IgD-negative memory B cell (primary cell): Measurements from ENCODE around the gene SSR4. TPM values are rescaled to one million over a fixed set of nuclear protein-coding genes. Genes with fewer than 3 reads are reported as not detected.

Experiments
- H3K27ac Mint-ChIP-seq, 3 donors: one replicate each; pipeline ENCODE4 v1.8.0; 2020 to 2022; ENCODE audit warnings: mild to moderate bottlenecking in 3 of 3, mixed read lengths in 3 of 3, moderate library complexity in 1 of 3
- H3K27me3 Mint-ChIP-seq: one replicate; pipeline ENCODE4 v1.8.0; 2021; ENCODE audit warnings: mixed read lengths
- H3K36me3 Mint-ChIP-seq: one replicate; pipeline ENCODE4 v1.8.0; 2020; ENCODE audit warnings: mild to moderate bottlenecking, mixed read lengths
- H3K4me1 Mint-ChIP-seq, 3 donors: one replicate each; pipeline ENCODE4 v1.8.0; 2020 to 2022; ENCODE audit warnings: mixed read lengths in 3 of 3, mild to moderate bottlenecking in 1 of 3
- H3K4me3 Mint-ChIP-seq, 4 donors: one replicate each; pipeline ENCODE4 v1.8.0; 2020 to 2022; ENCODE audit warnings: mild to moderate bottlenecking in 4 of 4, mixed read lengths in 4 of 4, moderate library complexity in 3 of 4
- H3K9me3 Mint-ChIP-seq, 3 donors: one replicate each; pipeline ENCODE4 v1.8.0; 2020 to 2021; ENCODE audit warnings: mixed read lengths in 3 of 3, mild to moderate bottlenecking in 1 of 3
- polyA plus RNA-seq: library from polyadenylated mRNA; unstranded; fragments of 300-500 nt; fragmentation: Illumina TruSeq; gene quantifications from one replicate; pipeline ENCODE4 v1.2.3, GENCODE V29; 2021

SSR4 gene
- polyA plus RNA-seq, 1 donor from 2014 or later: 395 TPM

DNA sequence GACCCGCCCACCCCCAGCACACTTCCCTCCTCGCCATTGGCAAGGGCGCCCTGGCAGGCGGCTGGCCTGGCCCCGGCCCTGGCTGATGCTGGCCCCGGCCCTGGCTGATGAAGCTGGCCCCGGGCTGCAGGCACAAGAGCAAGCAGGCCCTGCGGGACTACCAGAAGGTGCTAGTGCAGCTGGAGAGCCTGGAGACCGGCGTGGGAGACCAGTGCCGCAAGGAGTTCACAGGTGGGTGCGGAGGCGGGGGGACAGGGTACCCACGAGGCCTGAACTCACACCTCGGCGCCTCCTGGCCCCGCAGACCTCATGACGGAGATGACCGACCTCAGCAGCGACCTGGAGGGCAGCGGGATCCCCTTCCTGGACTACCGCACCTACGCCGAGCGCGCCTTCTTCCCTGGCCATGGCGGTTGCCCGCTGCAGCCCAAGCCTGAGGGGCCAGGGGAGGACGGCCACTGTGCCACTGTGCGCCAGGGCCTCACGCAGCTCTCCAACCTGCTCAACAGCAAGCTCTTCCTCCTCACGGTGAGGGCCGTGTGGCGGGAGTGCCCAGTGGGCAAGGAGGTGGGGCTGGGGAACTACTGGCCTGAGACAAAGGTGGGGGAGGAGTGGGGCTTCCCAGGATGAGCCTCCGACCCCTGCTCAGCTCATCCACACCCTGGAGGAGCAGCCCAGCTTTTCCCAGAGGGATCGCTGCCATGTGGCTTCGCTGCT lies 19.7 kb upstream of the SSR4 start:
- H3K36me3 Mint-ChIP-seq: no peaks in the 10 kb centered on the region

GRCh38 chrX:153775293-153776119 lies 19.0 kb upstream of the SSR4 start:
- Mint-ChIP-seq H3K27me3 (peaks cover 8% of the 10 kb centered on the region), H3K9me3 (no peaks in the 10 kb centered on the region), H3K4me1 (peaks cover 0 to 2% (median 0%) of the 10 kb centered on the region in 3 donors), H3K4me3 (no peak overlapping the region), H3K36me3 (no peaks in the 10 kb centered on the region), H3K27ac (no peak overlapping the region)

More for the DNA sequence above, 19.7 kb upstream of the SSR4 start:
- no peak overlapping the region for H3K27ac Mint-ChIP-seq
- H3K9me3 Mint-ChIP-seq: no peaks in the 10 kb centered on the region
- peaks cover 2% of the 10 kb centered on the region for H3K27me3 Mint-ChIP-seq
- peaks cover 0 to 2% (median 0%) of the 10 kb centered on the region in 3 donors for H3K4me1 Mint-ChIP-seq
- H3K4me3 Mint-ChIP-seq: no peak overlapping the region

DNA sequence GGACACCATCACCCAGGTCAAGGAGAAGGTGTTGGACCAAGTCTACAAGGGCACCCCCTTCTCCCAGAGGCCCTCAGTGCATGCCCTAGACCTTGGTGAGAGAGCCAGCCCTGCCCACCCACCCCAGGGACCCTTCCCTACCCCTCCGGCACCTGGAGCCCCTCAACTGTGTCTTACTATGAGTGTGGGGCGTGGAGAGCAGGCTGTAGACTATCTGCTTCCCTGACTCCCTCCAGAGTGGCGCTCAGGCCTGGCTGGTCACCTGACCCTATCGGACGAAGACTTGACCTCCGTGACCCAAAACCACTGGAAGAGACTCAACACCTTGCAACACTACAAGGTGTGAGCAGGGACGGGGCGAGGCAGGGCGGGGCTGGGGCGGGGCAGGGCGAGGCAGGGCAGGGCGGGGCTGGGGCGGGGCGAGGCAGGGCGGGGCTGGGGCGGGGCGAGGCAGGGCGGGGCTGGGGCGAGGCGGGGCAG lies 18.3 kb upstream of the SSR4 start:
- Mint-ChIP-seq H3K9me3 (no peaks in the 10 kb centered on the region), H3K4me1 (peaks cover 0 to 2% (median 0%) of the 10 kb centered on the region in 3 donors), H3K27ac (no peak overlapping the region), H3K27me3 (peaks cover 8% of the 10 kb centered on the region), H3K36me3 (no peaks in the 10 kb centered on the region), H3K4me3 (no peak overlapping the region)

- Mint-ChIP-seq H3K27me3 (peaks cover 8% of the 10 kb centered on the region), H3K4me3 (no peak overlapping the region), H3K27ac (no peak overlapping the region), H3K9me3 (no peaks in the 10 kb centered on the region), H3K4me1 (peaks cover 0 to 2% (median 0%) of the 10 kb centered on the region in 3 donors), H3K36me3 (no peaks in the 10 kb centered on the region)
Observed at GRCh38 chrX:153776611-153777045, 17.8 kb upstream of the SSR4 start.

DNA sequence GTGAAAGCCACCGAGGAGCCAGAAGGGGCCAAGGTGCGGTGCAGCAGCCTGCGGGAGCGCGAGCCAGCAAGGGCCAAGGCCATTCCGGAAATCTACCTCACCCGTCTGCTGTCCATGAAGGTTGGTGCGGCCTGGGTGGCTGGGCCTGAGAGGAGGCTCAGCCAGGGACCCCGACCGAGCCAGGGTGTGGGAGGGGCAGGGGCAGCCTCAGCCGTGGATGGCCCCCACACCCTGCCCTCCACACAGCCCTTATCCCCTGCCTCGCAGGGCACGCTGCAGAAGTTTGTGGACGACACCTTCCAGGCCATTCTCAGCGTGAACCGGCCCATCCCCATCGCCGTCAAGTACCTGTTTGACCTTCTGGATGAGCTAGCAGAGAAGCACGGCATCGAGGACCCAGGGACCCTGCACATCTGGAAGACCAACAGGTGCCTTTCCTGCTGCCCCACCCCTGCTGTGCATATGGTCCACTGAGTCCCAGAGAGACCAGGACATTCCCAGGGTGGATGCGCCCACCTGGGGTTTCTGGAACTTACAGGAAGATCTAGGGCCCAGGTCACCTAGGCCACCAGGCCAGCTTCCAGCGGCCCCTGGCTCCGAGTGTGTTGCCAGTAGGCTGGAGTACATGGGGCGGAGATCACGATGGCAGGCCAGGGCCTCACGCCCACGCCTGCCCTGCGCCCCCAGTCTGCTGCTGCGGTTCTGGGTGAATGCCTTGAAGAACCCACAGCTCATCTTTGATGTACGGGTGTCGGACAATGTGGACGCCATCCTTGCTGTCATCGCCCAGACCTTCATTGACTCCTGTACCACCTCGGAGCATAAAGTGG lies 17.0 kb upstream of the SSR4 start:
- peaks cover 8% of the 10 kb centered on the region for H3K27me3 Mint-ChIP-seq
- no peaks in the 10 kb centered on the region for H3K9me3 Mint-ChIP-seq
- H3K36me3 Mint-ChIP-seq: no peaks in the 10 kb centered on the region
- H3K4me1 Mint-ChIP-seq: peaks cover 0 to 2% (median 0%) of the 10 kb centered on the region in 3 donors
- no peak overlapping the region for H3K4me3 Mint-ChIP-seq
- no peak overlapping the region for H3K27ac Mint-ChIP-seq

GRCh38 chrX:153778181-153778580 lies 16.3 kb upstream of the SSR4 start:
- no peak overlapping the region for H3K27ac Mint-ChIP-seq
- H3K36me3 Mint-ChIP-seq: no peaks in the 10 kb centered on the region
- no peaks in the 10 kb centered on the region for H3K9me3 Mint-ChIP-seq
- H3K4me3 Mint-ChIP-seq: no peak overlapping the region
- peaks cover 8% of the 10 kb centered on the region for H3K27me3 Mint-ChIP-seq
- peaks cover 0 to 2% (median 0%) of the 10 kb centered on the region in 3 donors for H3K4me1 Mint-ChIP-seq

DNA sequence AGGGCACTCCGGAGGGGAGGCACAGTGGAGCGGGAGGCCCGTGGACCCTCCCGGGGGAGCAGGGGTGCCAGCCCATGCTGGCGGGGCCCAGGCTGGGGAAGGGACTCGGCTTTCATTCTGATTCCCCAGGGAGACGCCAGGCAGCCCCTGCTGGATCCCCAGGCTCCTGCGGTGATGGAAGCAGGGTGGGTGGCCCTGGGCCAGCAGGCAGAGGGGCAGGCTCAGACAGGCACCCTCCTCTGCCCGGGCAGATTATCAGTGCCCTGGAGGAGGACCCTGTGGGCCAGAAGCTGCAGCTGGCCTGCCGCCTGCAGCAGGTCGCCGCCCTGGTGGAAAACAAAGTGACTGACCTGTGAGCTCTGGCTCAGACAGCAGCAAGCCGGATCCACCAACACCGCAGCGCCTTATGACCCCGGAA lies 15.8 kb upstream of the SSR4 start:
- peaks cover 0 to 2% (median 0%) of the 10 kb centered on the region in 3 donors for H3K4me1 Mint-ChIP-seq
- H3K36me3 Mint-ChIP-seq: no peaks in the 10 kb centered on the region
- H3K27ac Mint-ChIP-seq: no peak overlapping the region
- peaks cover 8% of the 10 kb centered on the region for H3K27me3 Mint-ChIP-seq
- no peak overlapping the region for H3K4me3 Mint-ChIP-seq
- H3K9me3 Mint-ChIP-seq: no peaks in the 10 kb centered on the region

GRCh38 chrX:153779891-153780677 lies 14.4 kb upstream of the SSR4 start:
- no peaks in the 10 kb centered on the region for H3K9me3 Mint-ChIP-seq
- H3K4me1 Mint-ChIP-seq: peaks cover 0 to 2% (median 0%) of the 10 kb centered on the region in 3 donors
- peak overlapping the region in 2 of 4 donors; percentile 71 to 82 for H3K4me3 Mint-ChIP-seq
- peak overlapping the region in 1 of 3 donors; percentile 13 for H3K27ac Mint-ChIP-seq
- peaks cover 8% of the 10 kb centered on the region for H3K27me3 Mint-ChIP-seq
- H3K36me3 Mint-ChIP-seq: peaks cover 2% of the 10 kb centered on the region

- peak within 1 kb of the TSS in 2 of 4 donors; percentile 71 to 82 for H3K4me3 Mint-ChIP-seq
- peaks cover 0 to 2% (median 0%) of the 10 kb centered on the region in 3 donors for H3K4me1 Mint-ChIP-seq
- peak within 1 kb of the TSS in 1 of 3 donors; percentile 13 for H3K27ac Mint-ChIP-seq
- H3K9me3 Mint-ChIP-seq: no peaks in the 10 kb centered on the region
- peaks cover 2% of the 10 kb centered on the region for H3K36me3 Mint-ChIP-seq
- peaks cover 8% of the 10 kb centered on the region for H3K27me3 Mint-ChIP-seq
Observed at GRCh38 chrX:153780678-153781427, 13.6 kb upstream of the SSR4 start, which contains the start of gene SRPK3. Gene SRPK3 (plus strand): TSS chrX:153781041. CDS start chrX:153781087, 46 bp downstream.

DNA sequence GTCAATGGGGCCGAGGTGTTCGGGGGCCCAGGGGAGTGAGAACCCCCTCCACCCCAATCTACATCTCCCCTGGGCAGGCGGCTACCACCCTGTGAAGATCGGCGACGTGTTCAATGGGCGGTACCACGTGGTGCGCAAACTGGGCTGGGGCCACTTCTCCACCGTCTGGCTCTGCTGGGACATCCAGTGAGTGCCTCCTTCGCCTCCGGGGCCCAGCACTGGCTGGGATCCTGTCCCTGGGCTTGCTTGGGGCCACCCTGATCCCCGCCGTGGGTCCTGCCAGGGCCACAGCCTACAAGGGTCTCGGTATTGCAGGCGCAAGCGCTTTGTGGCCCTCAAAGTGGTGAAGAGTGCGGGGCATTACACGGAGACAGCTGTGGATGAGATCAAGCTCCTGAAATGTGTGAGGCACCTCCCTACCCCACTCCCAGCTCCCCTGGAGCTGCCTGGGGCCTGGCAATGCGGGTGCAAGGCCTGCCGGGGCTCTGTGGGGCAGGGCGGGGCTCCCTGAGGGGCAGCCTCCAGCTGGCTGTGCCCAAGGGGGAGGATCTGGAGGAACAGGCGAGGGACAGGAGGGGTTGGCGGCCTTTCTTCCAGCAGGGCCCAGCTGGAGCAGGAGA lies 12.9 kb upstream of the SSR4 start:
- Mint-ChIP-seq H3K27ac (no peak overlapping the region), H3K4me3 (no peak overlapping the region), H3K9me3 (no peaks in the 10 kb centered on the region), H3K27me3 (peaks cover 8% of the 10 kb centered on the region), H3K4me1 (no peaks in the 10 kb centered on the region), H3K36me3 (peaks cover 2% of the 10 kb centered on the region)

DNA sequence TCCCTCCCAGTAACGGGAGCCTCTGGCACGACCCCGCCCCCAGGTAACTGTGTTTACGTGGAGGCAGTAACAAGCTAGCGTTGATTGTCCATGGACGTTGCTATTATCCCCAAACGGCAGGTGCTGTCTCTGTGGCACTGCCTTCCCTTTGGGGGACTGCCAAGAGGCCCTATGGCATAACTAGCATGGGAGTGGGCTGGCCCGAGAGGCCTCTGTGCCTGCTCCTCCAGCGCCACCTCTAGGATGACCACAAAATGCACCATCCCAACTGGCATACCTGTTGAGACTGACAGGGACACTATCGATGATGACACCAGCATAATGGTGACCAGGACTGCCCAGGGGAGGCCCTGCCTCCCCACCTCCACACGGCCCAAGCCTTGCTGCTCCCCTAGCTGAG lies 12.2 kb upstream of the SSR4 start:
- H3K27ac Mint-ChIP-seq: no peak overlapping the region
- peaks cover 2% of the 10 kb centered on the region for H3K36me3 Mint-ChIP-seq
- H3K4me3 Mint-ChIP-seq: no peak overlapping the region
- H3K9me3 Mint-ChIP-seq: no peaks in the 10 kb centered on the region
- H3K4me1 Mint-ChIP-seq: no peaks in the 10 kb centered on the region
- peaks cover 8% of the 10 kb centered on the region for H3K27me3 Mint-ChIP-seq

DNA sequence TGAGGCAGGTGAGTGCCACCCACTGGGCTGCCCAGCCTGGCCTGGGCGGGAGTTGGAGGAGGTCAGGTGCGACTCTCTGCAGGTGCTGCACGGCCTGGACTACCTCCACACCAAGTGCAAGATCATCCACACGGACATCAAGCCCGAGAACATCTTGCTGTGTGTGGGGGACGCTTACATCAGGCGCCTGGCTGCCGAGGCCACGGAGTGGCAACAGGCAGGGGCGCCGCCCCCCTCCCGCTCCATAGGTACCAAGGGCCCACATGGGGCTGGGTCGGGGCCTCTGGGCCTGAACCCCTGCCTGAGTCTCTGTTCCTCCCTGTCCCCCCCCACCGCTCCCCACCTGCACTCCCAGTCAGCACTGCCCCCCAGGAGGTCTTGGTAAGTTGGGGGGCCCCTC lies 11.6 kb upstream of the SSR4 start:
- peaks cover 2% of the 10 kb centered on the region for H3K36me3 Mint-ChIP-seq
- peaks cover 8% of the 10 kb centered on the region for H3K27me3 Mint-ChIP-seq
- no peak overlapping the region for H3K27ac Mint-ChIP-seq
- H3K9me3 Mint-ChIP-seq: no peaks in the 10 kb centered on the region
- no peak overlapping the region for H3K4me3 Mint-ChIP-seq
- no peaks in the 10 kb centered on the region for H3K4me1 Mint-ChIP-seq

DNA sequence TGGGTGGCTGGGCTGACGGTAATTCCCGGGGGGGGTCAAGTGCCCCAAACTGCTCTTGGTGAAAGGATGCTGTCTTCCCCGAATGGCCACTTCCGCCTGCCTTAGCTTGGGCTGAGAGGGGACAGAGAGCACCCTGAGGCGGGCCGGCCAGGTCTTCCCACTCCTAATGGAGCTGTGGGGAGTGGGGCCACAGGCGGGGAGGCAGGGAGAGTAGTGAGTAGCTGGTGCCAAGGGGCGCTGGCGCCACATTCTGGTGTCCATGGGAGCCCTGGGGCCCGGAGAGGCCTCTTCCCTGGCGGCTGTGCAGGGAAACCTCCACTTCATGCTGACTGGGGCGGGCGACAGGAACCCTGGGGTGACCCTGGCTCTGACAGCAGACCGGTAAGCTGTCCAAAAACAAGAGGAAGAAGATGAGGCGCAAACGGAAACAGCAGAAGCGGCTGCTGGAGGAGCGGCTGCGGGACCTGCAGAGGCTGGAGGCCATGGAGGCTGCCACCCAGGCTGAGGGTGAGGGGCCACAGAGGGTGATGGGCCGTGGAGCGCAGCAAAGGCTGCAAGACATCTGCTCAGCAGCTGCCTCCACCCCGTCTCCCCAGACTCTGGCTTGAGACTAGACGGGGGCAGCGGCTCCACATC lies 11.0 kb upstream of the SSR4 start:
- H3K36me3 Mint-ChIP-seq: peaks cover 2% of the 10 kb centered on the region
- H3K9me3 Mint-ChIP-seq: no peaks in the 10 kb centered on the region
- H3K27ac Mint-ChIP-seq: no peak overlapping the region
- H3K4me3 Mint-ChIP-seq: no peak overlapping the region
- H3K4me1 Mint-ChIP-seq: no peaks in the 10 kb centered on the region
- H3K27me3 Mint-ChIP-seq: peaks cover 8% of the 10 kb centered on the region
